Liver (tissue), 9 donors: Measurements from ENCODE around the gene NOL9. TPM values are rescaled to one million over a fixed set of nuclear protein-coding genes. Genes with fewer than 3 reads are reported as not detected.

Experiments used
- DNase-seq: peaks from one replicate; pipeline ENCODE4 v3.0.0-alpha.2; 2017; ENCODE audit warnings: low spot score
- H3K27ac ChIP-seq, 2 donors: one replicate each; pipeline ENCODE4 v1.7.0; 2013; ENCODE audit warnings: inconsistent platforms in 2 of 2, low read length in 2 of 2, control low read depth in 1 of 2, low read depth in 1 of 2, mild to moderate bottlenecking in 1 of 2
- H3K27me3 ChIP-seq, 4 donors: one replicate each; pipeline versions ENCODE4 v1.6.1 to v1.7.0; 2013; ENCODE audit warnings: low read length in 3 of 4, inconsistent platforms in 1 of 4, mild to moderate bottlenecking in 1 of 4, moderate library complexity in 1 of 4; ENCODE audit not compliant: control insufficient read depth in 4 of 4, insufficient read depth in 4 of 4
- H3K36me3 ChIP-seq, 4 donors: one replicate each; pipeline versions ENCODE4 v1.6.1 to v1.7.0; 2013; ENCODE audit warnings: low read length in 3 of 4, mild to moderate bottlenecking in 3 of 4, low read depth in 1 of 4, moderate library complexity in 1 of 4; ENCODE audit not compliant: control insufficient read depth in 4 of 4, insufficient read depth in 3 of 4
- H3K4me1 ChIP-seq, 4 donors: one replicate each; pipeline versions ENCODE4 v1.6.1 to v1.7.0; 2013; ENCODE audit warnings: low read length in 3 of 4, mild to moderate bottlenecking in 3 of 4, moderate library complexity in 1 of 4; ENCODE audit not compliant: control insufficient read depth in 4 of 4, insufficient read depth in 4 of 4
- H3K4me3 ChIP-seq, 3 donors: one replicate each; pipeline versions ENCODE4 v1.6.1 to v1.7.0; 2013; ENCODE audit warnings: low read length in 3 of 3, control low read depth in 1 of 3, low read depth in 1 of 3, mild to moderate bottlenecking in 1 of 3
- H3K9ac ChIP-seq, 2 donors: one replicate each; pipeline ENCODE4 v1.7.0; 2013; ENCODE audit warnings: low read length in 2 of 2, mild to moderate bottlenecking in 2 of 2, moderate library complexity in 2 of 2, control low read depth in 1 of 2, low read depth in 1 of 2
- H3K9me3 ChIP-seq, 4 donors: one replicate each; pipeline versions ENCODE4 v1.6.1 to v1.7.0; 2013; ENCODE audit warnings: low read length in 3 of 4; ENCODE audit not compliant: control insufficient read depth in 4 of 4
- ATF3 ChIP-seq: IDR thresholded peaks from 2 replicates; pipeline ENCODE4 v1.6.1; 2016; ENCODE audit warnings: antibody characterized with exemption
- CTCF ChIP-seq: fragments of 150-350 bp; IDR thresholded peaks from 2 replicates; pipeline ENCODE4 v1.5.1; 2017; ENCODE audit warnings: improper control_type of control experiment, low read depth, low read length; ENCODE audit not compliant: missing input control
- EGR1 ChIP-seq, 2 donors: IDR thresholded peaks; 2 replicates each; pipeline ENCODE4 v1.6.1; 2016 to 2018; ENCODE audit warnings: antibody characterized with exemption in 2 of 2, low read depth in 2 of 2
- FOXA1 ChIP-seq: IDR thresholded peaks from 2 replicates; pipeline ENCODE4 v1.6.1; 2016; ENCODE audit warnings: antibody characterized with exemption
- FOXA2 ChIP-seq: IDR thresholded peaks from 2 replicates; pipeline ENCODE4 v1.6.1; 2016; ENCODE audit warnings: antibody characterized with exemption
- GABPA ChIP-seq, 2 donors: IDR thresholded peaks in 1 of 2; conservative IDR thresholded peaks in 1 of 2; 2 replicates each; pipeline ENCODE4 v1.6.1; 2016; ENCODE audit warnings: antibody characterized with exemption in 2 of 2, mild to moderate bottlenecking in 1 of 2, moderate library complexity in 1 of 2
- HNF4A ChIP-seq, 2 donors: conservative IDR thresholded peaks; 2 replicates each; pipeline ENCODE4 v1.6.1; 2016; ENCODE audit warnings: antibody characterized with exemption in 2 of 2, mild to moderate bottlenecking in 2 of 2
- HNF4G ChIP-seq: IDR thresholded peaks from 2 replicates; pipeline ENCODE4 v1.6.1; 2016; ENCODE audit warnings: antibody characterized with exemption
- JUND ChIP-seq, 2 donors: IDR thresholded peaks; 2 replicates each; pipeline ENCODE4 v1.6.1; 2016; ENCODE audit warnings: antibody characterized with exemption in 2 of 2
- NR2F2 ChIP-seq: IDR thresholded peaks from 2 replicates; pipeline ENCODE4 v1.6.1; 2016; ENCODE audit warnings: antibody characterized with exemption
- RAD21 ChIP-seq, 2 donors: IDR thresholded peaks; 2 replicates each; pipeline ENCODE4 v1.6.1; 2016; ENCODE audit warnings: antibody characterized with exemption in 2 of 2, mild to moderate bottlenecking in 2 of 2
- RXRA ChIP-seq, 2 donors: IDR thresholded peaks; 2 replicates each; pipeline ENCODE4 v1.6.1; 2017 to 2018; ENCODE audit warnings: antibody characterized with exemption in 2 of 2, mild to moderate bottlenecking in 1 of 2
- SP1 ChIP-seq: IDR thresholded peaks from 2 replicates; pipeline ENCODE4 v1.6.1; 2018; ENCODE audit warnings: antibody characterized with exemption, mild to moderate bottlenecking
- YY1 ChIP-seq: IDR thresholded peaks from 2 replicates; pipeline ENCODE4 v1.6.1; 2016; ENCODE audit warnings: antibody characterized with exemption, mild to moderate bottlenecking
- ZBTB33 ChIP-seq: IDR thresholded peaks from 2 replicates; pipeline ENCODE4 v1.6.1; 2016; ENCODE audit warnings: antibody characterized with exemption
- WGBS: extraction: QIAGEN DNeasy Blood & Tissue Kit; methylation state at CpG from one replicate; pipeline ENCODE4 v1.1.7; 2013; 5-methylcytosine and 5-hydroxymethylcytosine counted together
- polyA plus RNA-seq, 2 donors: library from polyadenylated mRNA; stranded (reverse) in 1 of 2; unstranded in 1 of 2; fragments of 200-250 nt in 1 of 2; fragments of >200 nt in 1 of 2; fragmentation: Nextera tagmentation in 1 of 2; extraction: Ambion mirVana in 1 of 2; gene quantifications; one replicate each; pipeline versions ENCODE4 v1.2.1 to v1.2.3, GENCODE V29; 2013 to 2015
- total RNA-seq, 2 donors: library from RNA; depleted of rRNA; stranded (reverse); fragments of >200 nt; gene quantifications; one replicate each; pipeline ENCODE4 v1.2.3, GENCODE V29; 2014
- TF ChIP-seq, protein P1 (sequence below): IDR thresholded peaks from 2 replicates; pipeline ENCODE4 v1.6.1; 2016; ENCODE audit warnings: antibody characterized with exemption, mild to moderate bottlenecking
- donor health status: healthy.
- donor health status: healthy.
- donor health status: healthy.
- donor health status: healthy.
- donor health status: healthy.

NOL9 gene
- total and polyA plus RNA-seq, 4 donors, result 2.1 to 15.1 (median 9.4) TPM

DNA sequence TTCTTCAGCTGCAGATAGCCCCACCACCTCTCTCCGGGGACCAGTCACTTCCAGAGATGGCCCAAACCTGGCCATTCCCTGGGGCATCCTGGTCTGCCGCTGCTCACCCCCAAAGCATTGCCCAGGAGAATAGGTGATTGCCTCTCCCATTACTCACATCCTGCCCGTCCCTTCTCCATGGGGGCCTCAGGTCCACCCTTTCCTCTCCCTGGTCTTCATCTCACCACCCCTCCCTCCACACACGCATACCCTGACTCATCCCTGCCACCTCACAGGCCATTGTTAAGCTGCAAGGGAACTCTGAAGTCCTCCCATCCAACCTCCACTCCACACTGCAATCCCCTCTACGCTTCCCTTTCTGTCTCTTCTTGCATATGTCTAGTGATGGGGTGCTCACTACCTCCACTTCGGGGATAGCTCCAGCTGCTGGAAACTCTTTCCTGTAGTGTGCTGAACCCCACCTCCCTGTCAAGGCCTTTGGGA, 62.8 kb downstream of the NOL9 start, which contains the start of gene PLEKHG5:
TSS of gene PLEKHG5 (minus strand) at position 188 of the 483 bp plus-strand sequence. CDS start 14,096 bp downstream, outside the sequence.
- TF ChIP-seq HNF4A (conservative IDR thresholded peaks at IDR 0.05) (no peak), FOXA1 (no peak), YY1 (no peak), GABPA (IDR thresholded peaks at IDR 0.05 in 1 of 2, conservative IDR thresholded peaks at IDR 0.05 in 1 of 2) (no peak), HNF4G (no peak), NR2F2 (no peak), FOXA2 (no peak), RAD21 (IDR thresholded peaks at IDR 0.05) (no peak), ATF3 (no peak), JUND (IDR thresholded peaks at IDR 0.05) (no peak), RXRA (IDR thresholded peaks at IDR 0.05) (no peak), SP1 (no peak), CTCF (no peak), ZBTB33 (no peak), EGR1 (IDR thresholded peaks at IDR 0.05; ENCODE audit: low read depth in 2 of 2) (no peak)
- TF ChIP-seq, protein P1, sequence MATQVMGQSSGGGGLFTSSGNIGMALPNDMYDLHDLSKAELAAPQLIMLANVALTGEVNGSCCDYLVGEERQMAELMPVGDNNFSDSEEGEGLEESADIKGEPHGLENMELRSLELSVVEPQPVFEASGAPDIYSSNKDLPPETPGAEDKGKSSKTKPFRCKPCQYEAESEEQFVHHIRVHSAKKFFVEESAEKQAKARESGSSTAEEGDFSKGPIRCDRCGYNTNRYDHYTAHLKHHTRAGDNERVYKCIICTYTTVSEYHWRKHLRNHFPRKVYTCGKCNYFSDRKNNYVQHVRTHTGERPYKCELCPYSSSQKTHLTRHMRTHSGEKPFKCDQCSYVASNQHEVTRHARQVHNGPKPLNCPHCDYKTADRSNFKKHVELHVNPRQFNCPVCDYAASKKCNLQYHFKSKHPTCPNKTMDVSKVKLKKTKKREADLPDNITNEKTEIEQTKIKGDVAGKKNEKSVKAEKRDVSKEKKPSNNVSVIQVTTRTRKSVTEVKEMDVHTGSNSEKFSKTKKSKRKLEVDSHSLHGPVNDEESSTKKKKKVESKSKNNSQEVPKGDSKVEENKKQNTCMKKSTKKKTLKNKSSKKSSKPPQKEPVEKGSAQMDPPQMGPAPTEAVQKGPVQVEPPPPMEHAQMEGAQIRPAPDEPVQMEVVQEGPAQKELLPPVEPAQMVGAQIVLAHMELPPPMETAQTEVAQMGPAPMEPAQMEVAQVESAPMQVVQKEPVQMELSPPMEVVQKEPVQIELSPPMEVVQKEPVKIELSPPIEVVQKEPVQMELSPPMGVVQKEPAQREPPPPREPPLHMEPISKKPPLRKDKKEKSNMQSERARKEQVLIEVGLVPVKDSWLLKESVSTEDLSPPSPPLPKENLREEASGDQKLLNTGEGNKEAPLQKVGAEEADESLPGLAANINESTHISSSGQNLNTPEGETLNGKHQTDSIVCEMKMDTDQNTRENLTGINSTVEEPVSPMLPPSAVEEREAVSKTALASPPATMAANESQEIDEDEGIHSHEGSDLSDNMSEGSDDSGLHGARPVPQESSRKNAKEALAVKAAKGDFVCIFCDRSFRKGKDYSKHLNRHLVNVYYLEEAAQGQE, result no peak
- Histone ChIP-seq H3K4me1 (peaks cover 4 to 19% (median 15%) of the 10 kb centered on the region in 4 donors), H3K9me3 (no peaks in the 10 kb centered on the region), H3K36me3 (no peaks in the 10 kb centered on the region), H3K27ac (peak within 1 kb of the TSS in 1 of 2 donors; percentile 21), H3K9ac (peak within 1 kb of the TSS; percentile 19 to 43), H3K27me3 (no peaks in the 10 kb centered on the region), H3K4me3 (peak within 1 kb of the TSS; percentile 29 to 84 (median 42))
- WGBS, result 86% methylated on average over 6 of the region's 6 CpGs
- no peak for DNase-seq

- peaks cover 4 to 24% (median 15%) of the 10 kb centered on the region in 4 donors for H3K4me1 ChIP-seq
- H3K27me3 ChIP-seq, result no peaks in the 10 kb centered on the region
- H3K9me3 ChIP-seq, result no peaks in the 10 kb centered on the region
- peak overlapping the region; percentile 19 to 43 for H3K9ac ChIP-seq
- DNase-seq, result no peak
- H3K4me3 ChIP-seq, result peak overlapping the region; percentile 29 to 84 (median 42)
- no peaks in the 10 kb centered on the region for H3K36me3 ChIP-seq
- 37% methylated on average over 6 of the region's 6 CpGs for WGBS
- peak overlapping the region in 1 of 2 donors; percentile 21 for H3K27ac ChIP-seq
- TF ChIP-seq FOXA1 (no peak), CTCF (no peak), SP1 (no peak), GABPA (IDR thresholded peaks at IDR 0.05 in 1 of 2, conservative IDR thresholded peaks at IDR 0.05 in 1 of 2) (no peak), HNF4G (no peak), HNF4A (conservative IDR thresholded peaks at IDR 0.05) (no peak), FOXA2 (no peak)
- TF ChIP-seq, protein P1, result no peak
Measured at GRCh38 chr1:6491081-6491449, 63.2 kb downstream of the NOL9 start.
